Keratinocyte (primary cell): ENCODE measurements around the gene GNA15. TPM values are rescaled to one million over a fixed set of nuclear protein-coding genes. Genes with fewer than 3 reads are reported as not detected.
A peak's percentile ranks its signal among the peaks of the same experiment; 100 is the strongest.

Experiments used
- DNase-seq: peaks from one replicate; pipeline ENCODE4 v3.0.0-alpha.2; 2011; ENCODE audit warnings: low read depth, missing footprints, low spot score
- FAIRE-seq: peaks from 2 replicates; lab custom pipeline; 2011; peaks lifted over from hg19 to GRCh38; lab: Jason Lieb, UNC
- H2AFZ ChIP-seq: 2 replicates; pipeline ENCODE4 v1.6.0; 2012; ENCODE audit warnings: low read length, control low read depth, inconsistent platforms; ENCODE audit not compliant: control insufficient read depth
- H3K27ac ChIP-seq: 2 replicates; pipeline ENCODE4 v1.5.1; 2011; ENCODE audit warnings: low read length; ENCODE audit not compliant: control insufficient read depth, insufficient read depth
- H3K27me3 ChIP-seq: 3 replicates; pipeline ENCODE4 v1.6.0; 2011; ENCODE audit warnings: low read length; ENCODE audit not compliant: control insufficient read depth, insufficient read depth; ENCODE audit errors: extremely low read depth
- H3K36me3 ChIP-seq, 2 experiments: 2 replicates in 1 of 2; 3 replicates in 1 of 2; pipeline ENCODE4 v1.5.1; 2011; ENCODE audit warnings: low read length in 2 of 2, mild to moderate bottlenecking in 1 of 2; ENCODE audit not compliant: control insufficient read depth in 2 of 2, insufficient read depth in 2 of 2; ENCODE audit errors: extremely low read depth in 1 of 2
- H3K4me1 ChIP-seq: 3 replicates; pipeline ENCODE4 v1.5.1; 2011; ENCODE audit warnings: low read length; ENCODE audit not compliant: control insufficient read depth, insufficient read depth; ENCODE audit errors: extremely low read depth
- H3K4me2 ChIP-seq: 3 replicates; pipeline ENCODE4 v1.6.0; 2011; ENCODE audit warnings: low read depth, low read length; ENCODE audit not compliant: control insufficient read depth, insufficient read depth; ENCODE audit errors: extremely low read depth
- H3K4me3 ChIP-seq, 3 experiments: fragments of 200-600 bp in 1 of 3; sonication (generic) in 1 of 3; 2 replicates in 2 of 3; 3 replicates in 1 of 3; pipeline ENCODE4 v1.5.1; 2011 to 2016; ENCODE audit warnings: low read length in 3 of 3, mild to moderate bottlenecking in 3 of 3, control low read depth in 2 of 3, inconsistent platforms in 1 of 3, low read depth in 1 of 3, mixed read lengths in 1 of 3, mixed run types in 1 of 3, moderate library complexity in 1 of 3; ENCODE audit not compliant: control insufficient read depth in 2 of 3, insufficient read depth in 2 of 3; ENCODE audit errors: extremely low read depth in 1 of 3
- H3K79me2 ChIP-seq: 2 replicates; pipeline ENCODE4 v1.6.0; 2012; ENCODE audit warnings: low read length; ENCODE audit not compliant: control insufficient read depth, insufficient read depth
- H3K9ac ChIP-seq: 3 replicates; pipeline ENCODE4 v1.6.0; 2011; ENCODE audit warnings: low read length; ENCODE audit not compliant: control insufficient read depth, insufficient read depth; ENCODE audit errors: extremely low read depth
- H3K9me1 ChIP-seq: 3 replicates; pipeline ENCODE4 v1.6.0; 2011; ENCODE audit warnings: low read length; ENCODE audit not compliant: control insufficient read depth, insufficient read depth; ENCODE audit errors: extremely low read depth
- H3K9me3 ChIP-seq: 2 replicates; pipeline ENCODE4 v1.5.1; 2012; ENCODE audit warnings: low read depth, low read length; ENCODE audit not compliant: control insufficient read depth
- H4K20me1 ChIP-seq: 3 replicates; pipeline ENCODE4 v1.6.0; 2011; ENCODE audit warnings: low read length; ENCODE audit not compliant: control insufficient read depth, insufficient read depth; ENCODE audit errors: extremely low read depth
- EZH2 ChIP-seq: IDR thresholded peaks from one replicate; pipeline ENCODE4 v1.6.1; 2012; ENCODE audit warnings: inconsistent platforms, mild to moderate bottlenecking, low read length, moderate library complexity
- dilution Hi-C: fragments of 300-500 bp; cut with MboI; formaldehyde crosslinking; loops from one replicate; pipeline ENCODE4 v1.7.0; 2020; ENCODE audit warnings: low sequenced_read_pairs; ENCODE audit not compliant: extremely low pct_ligation_motif_present
- polyA plus RNA-seq, 5 experiments: library from polyadenylated mRNA; depleted of rRNA in 3 of 5; stranded (reverse) in 3 of 5; stranded (forward) in 1 of 5; unstranded in 1 of 5; fragments of >200 nt; gene quantifications; 1 replicate in 1 of 5; 2 replicates in 3 of 5; 3 replicates in 1 of 5; pipeline versions ENCODE4 v1.2.1 to v1.2.3, GENCODE V29; 2011 to 2012; ENCODE audit warnings: missing spikeins in 2 of 5, low read depth in 1 of 5, low replicate concordance in 1 of 5
- TF ChIP-seq, protein P1 (sequence below), 3 experiments: IDR thresholded peaks in 1 of 3; conservative IDR thresholded peaks in 1 of 3; optimal IDR thresholded peaks in 1 of 3; 2 replicates in 2 of 3; 3 replicates in 1 of 3; pipeline versions ENCODE3 to v1.5.1; 2011; ENCODE audit warnings: low read length in 3 of 3, mild to moderate bottlenecking in 3 of 3, moderate library complexity in 2 of 3, control low read depth in 1 of 3, inconsistent platforms in 1 of 3; ENCODE audit not compliant: insufficient read depth in 2 of 3; ENCODE audit errors: extremely low read depth in 1 of 3

GNA15 gene
- polyA plus RNA-seq, 1 donor (not counting 4 experiments of a cell fraction or from before 2014, with no cell fraction given) = 60.0 TPM

DNA sequence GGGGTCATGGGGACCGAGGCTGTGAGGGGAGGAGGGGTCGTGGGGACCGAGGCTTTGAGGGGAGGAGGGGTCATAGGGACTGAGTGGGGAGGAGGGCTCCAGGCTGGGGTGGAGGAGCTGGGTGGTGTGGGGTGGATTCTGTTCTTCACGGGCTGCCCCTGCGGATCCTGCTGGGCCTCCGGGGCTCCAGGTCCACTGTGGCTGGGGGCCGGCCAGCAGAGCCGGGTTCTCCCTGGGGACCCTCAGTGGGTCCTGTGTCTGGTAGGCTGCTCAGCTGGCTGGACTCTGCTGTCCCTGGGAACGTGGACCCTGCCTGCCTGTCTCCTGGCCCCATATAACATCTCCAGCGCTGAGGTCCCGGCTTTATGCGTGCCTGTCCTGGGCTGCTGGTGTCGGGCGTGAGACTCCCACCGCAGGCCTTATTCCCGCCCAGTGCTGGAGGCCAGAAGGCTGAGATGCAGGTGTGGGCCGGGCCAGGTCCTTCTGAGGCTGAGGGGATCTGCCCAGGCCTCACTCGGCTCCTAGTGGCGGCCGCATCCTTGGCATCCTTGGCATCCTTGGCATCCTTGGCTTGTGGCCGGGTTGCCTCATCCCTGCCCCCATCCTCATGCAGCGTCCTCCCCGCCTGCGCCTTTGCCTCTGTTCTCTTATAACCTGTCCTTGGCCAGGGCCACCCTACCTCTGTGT, 19.8 kb upstream of the GNA15 start:
- Histone ChIP-seq H3K9me1 (no peaks in the 10 kb centered on the region), H3K4me3 (no peak overlapping the region), H3K79me2 (peaks cover 21% of the 10 kb centered on the region), H3K9me3 (no peaks in the 10 kb centered on the region), H4K20me1 (peaks cover 7% of the 10 kb centered on the region), H3K9ac (no peak overlapping the region), H3K4me2 (no peak overlapping the region), H3K27ac (no peak overlapping the region), H3K4me1 (peaks cover 7% of the 10 kb centered on the region), H3K36me3 (peaks cover 7 to 18% of the 10 kb centered on the region in 2 experiments), H3K27me3 (no peaks in the 10 kb centered on the region), H2AFZ (no peak overlapping the region)
- DNase-seq (no peak), FAIRE-seq (peak; percentile 9)
- TF ChIP-seq, protein P1, sequence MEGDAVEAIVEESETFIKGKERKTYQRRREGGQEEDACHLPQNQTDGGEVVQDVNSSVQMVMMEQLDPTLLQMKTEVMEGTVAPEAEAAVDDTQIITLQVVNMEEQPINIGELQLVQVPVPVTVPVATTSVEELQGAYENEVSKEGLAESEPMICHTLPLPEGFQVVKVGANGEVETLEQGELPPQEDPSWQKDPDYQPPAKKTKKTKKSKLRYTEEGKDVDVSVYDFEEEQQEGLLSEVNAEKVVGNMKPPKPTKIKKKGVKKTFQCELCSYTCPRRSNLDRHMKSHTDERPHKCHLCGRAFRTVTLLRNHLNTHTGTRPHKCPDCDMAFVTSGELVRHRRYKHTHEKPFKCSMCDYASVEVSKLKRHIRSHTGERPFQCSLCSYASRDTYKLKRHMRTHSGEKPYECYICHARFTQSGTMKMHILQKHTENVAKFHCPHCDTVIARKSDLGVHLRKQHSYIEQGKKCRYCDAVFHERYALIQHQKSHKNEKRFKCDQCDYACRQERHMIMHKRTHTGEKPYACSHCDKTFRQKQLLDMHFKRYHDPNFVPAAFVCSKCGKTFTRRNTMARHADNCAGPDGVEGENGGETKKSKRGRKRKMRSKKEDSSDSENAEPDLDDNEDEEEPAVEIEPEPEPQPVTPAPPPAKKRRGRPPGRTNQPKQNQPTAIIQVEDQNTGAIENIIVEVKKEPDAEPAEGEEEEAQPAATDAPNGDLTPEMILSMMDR (optimal IDR thresholded peaks at IDR 0.05 in 1 of 3, IDR thresholded peaks at IDR 0.05 in 1 of 3, conservative IDR thresholded peaks at IDR 0.05 in 1 of 3; ENCODE audit: extremely low read depth in 1 of 3, insufficient read depth in 2 of 3, low read length in 3 of 3) = peak in 1 of 3 experiments; percentile 2
- TF ChIP-seq EZH2 = no peak
- dilution Hi-C loops = no loop called here

GRCh38 chr19:3116621-3117020, 19.2 kb upstream of the GNA15 start:
- Histone ChIP-seq H3K36me3 (peaks cover 7 to 14% of the 10 kb centered on the region in 2 experiments), H2AFZ (no peak overlapping the region), H4K20me1 (peaks cover 7% of the 10 kb centered on the region), H3K4me3 (no peak overlapping the region), H3K9me1 (no peaks in the 10 kb centered on the region), H3K4me2 (no peak overlapping the region), H3K27me3 (no peaks in the 10 kb centered on the region), H3K4me1 (peaks cover 7% of the 10 kb centered on the region), H3K9ac (no peak overlapping the region), H3K9me3 (no peaks in the 10 kb centered on the region), H3K27ac (no peak overlapping the region), H3K79me2 (peaks cover 16% of the 10 kb centered on the region)
- dilution Hi-C loops = no loop called here
- no peak for TF ChIP-seq EZH2
- TF ChIP-seq, protein P1 (optimal IDR thresholded peaks at IDR 0.05 in 1 of 3, IDR thresholded peaks at IDR 0.05 in 1 of 3, conservative IDR thresholded peaks at IDR 0.05 in 1 of 3; ENCODE audit: extremely low read depth in 1 of 3, insufficient read depth in 2 of 3, low read length in 3 of 3) = no peak
- FAIRE-seq = no peak
- DNase-seq = no peak
